HG03280 (cell line): ENCODE results near the gene OR4F6.
"Not testable (repeated sequence)": the region's sequence is repeated elsewhere in the genome, so short reads cannot be mapped to it uniquely, and the experiment has no call there.

ENCODE experiments used
- ATAC-seq: cut with Tn5 transposase; IDR thresholded peaks from one replicate; pipeline ENCODE4 v1.9.1; 2021; ENCODE audit warnings: mild to moderate bottlenecking, moderate library complexity; ENCODE audit not compliant: unreplicated experiment

The OR4F6 gene, protein sequence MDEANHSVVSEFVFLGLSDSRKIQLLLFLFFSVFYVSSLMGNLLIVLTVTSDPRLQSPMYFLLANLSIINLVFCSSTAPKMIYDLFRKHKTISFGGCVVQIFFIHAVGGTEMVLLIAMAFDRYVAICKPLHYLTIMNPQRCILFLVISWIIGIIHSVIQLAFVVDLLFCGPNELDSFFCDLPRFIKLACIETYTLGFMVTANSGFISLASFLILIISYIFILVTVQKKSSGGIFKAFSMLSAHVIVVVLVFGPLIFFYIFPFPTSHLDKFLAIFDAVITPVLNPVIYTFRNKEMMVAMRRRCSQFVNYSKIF

DNA sequence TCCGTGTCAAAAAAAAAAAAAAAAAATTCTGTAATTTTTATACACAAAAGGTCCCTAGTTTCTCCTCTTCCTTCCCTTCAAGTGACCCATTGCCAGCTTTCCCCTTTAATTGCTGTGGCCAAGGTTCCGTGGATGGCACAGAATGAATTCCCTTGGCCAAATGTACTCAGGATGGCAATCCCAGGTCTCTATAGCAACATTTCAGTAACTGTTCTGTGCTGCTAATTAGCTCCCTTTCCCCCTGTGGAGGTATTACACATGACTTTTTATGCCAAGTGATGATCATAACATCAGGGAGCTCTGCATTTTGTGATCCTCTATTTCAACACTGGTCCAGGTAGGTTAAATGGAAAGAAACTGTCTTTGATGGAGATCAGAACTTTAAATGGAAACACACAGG lies at the start of gene OR4F6:
TSS of gene OR4F6 (plus strand) at position 301 of the 400 bp plus-strand sequence. CDS start 2,211 bp downstream, outside the sequence.
- ATAC-seq: no peak

DNA sequence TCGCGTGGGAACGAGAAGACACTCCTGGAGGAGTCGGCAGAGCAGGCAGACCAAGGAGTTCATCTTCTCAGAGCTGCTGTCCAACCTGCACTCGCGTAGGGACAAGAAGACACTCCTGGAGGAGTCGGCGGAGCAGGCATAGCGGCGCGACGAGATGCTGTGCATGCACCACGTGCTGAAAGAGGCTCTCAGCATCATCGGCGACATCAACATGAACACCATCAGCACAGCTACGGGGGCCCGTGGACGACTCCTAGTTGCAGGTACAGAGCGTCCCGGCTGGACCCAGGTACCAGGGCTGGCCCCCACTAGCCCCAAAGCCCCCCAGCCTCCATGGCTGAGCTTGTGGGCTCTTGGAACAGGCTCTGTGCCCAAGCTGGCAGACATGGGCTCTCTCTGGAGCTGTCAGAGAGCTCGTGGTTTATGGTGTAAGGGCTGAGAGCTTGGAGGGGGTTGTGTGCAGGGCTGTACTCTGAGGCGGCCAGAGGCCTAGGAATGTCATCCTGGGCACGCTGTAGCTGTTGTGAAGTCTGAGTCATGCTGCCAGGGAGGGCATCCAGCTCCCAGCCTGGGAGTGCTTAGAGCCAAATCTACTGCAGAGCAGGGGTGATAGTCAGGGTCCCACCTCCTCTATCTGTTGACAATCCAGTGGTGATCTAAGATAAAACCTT lies 38.5 kb upstream of the OR4F6 start:
- ATAC-seq: not testable (repeated sequence)

DNA sequence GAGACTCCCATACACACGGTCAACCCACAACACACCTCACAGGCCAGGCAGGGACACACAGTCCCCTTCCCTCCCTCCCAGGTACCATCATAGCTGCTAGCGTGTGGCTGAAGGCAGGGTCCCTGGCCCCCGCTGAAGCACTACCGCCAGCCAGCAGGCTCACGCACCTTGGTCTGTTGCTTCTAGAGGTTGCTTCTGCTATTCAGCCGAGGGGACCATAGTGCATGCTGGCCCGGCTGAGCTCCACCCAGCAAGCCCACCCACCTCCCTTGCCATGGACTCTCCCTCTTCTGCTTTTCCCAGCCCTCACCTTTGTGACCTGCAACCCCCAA lies 38.0 kb upstream of the OR4F6 start:
- ATAC-seq: not testable (repeated sequence)

DNA sequence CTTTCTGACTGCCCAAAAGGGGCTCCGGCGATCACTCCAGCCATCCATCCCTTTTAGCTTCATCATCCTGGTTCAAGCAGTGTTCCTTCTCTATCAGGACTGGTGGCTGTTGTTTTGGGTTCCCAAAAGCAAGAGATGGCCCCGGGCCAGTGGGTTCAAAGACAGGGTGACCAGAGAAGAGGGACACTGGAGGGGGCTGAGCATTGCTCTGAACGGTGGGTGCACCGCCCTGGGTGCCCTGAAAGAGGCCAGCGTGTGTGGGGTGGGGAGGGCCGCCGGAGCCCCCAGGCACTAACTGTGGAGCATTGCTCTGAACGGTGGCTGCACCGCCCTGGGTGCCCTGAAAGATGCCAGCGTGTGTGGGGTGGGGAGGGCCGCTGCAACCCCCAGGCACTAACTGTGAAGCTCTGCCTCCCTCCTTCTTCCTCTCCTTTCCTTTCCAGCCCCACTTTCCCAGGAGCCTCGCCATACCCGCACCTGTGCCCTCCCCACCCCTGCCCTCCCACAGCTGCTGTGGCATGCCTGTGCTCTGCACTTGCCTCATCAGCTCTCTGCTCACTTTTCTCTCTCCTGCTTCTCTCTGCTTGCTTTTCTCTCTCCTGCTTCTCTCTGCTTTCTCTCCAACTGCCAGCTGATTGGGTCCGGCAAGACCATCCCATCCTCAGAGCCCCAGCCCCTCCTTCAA lies 37.4 kb upstream of the OR4F6 start:
- no peak for ATAC-seq

DNA sequence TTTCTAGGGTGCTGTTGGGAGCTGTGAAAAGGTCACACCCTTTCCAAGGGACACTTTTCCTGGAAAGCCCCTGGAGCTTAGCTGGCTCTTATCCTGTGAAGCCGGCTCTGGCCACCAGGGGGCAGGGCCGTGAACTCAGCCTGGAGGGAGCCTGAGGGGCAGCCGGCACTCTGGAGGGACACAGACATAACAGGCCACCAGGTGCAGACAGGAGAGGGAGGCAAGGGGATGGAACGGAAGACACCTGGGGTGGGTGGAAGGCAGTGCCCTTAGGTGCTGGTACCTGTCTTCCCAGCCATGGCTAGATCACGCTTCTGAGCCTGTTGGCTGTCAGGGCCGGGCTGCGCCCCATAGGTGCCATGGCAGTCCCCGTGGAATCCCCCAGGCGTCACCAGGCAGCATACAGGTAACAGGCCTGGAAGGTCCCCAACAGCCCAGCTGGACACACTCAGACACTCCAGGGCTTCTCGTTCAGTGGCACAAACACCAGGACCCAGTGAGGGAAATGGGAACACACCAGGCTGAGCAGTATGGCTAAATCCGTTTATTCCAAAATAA lies 36.1 kb upstream of the OR4F6 start:
- ATAC-seq: not testable (repeated sequence)

DNA sequence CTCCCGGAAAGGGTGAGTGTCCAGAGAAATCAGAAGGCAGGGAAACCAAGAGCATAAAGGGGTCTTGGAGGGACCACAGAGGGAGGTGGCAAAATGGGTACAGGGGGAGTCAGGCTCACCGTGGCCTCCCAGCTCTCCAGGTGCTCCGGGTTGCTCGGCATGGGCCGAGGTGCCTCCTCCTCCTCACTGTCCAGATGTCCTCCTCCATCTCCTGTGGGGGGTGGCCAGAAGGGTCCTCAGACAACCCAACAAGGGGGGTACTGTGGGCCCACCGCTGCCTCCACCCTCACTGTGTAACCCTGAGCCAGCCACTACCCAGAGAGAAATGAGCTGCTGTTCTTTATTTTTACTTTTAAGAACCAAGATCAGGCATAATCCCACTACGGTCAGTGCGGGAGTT lies 30.4 kb upstream of the OR4F6 start:
- ATAC-seq: no peak

DNA sequence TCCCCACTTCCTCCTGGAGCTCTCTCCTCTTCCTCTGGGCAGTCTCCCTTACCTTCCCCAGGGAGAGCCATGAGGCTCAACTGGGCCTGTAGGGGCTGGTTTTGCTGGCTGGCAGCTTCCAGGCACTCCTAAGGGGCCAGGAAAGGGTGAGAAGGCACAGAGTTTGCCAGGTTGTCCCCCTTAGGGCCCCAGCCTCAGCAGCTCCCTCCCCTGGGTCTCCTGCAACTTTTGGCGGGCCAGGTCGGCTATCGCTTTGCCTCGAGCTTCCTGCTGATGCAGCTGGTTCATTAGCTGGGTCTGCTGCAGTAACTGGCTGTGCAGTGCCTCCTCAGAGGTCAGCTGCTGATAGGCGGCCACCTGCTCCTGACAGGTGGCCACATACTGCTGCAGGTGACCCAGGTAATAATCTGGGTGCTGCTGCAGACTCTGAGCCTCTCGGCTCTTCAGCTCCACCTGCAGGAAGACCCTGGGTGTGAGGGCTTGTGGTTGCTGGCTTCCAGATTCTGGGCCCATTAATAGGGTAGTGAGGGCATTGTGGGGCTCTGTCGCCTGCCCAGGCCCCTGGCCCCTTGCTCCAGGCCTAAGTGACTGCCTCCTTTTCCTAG lies 29.7 kb upstream of the OR4F6 start:
- ATAC-seq: no peak

DNA sequence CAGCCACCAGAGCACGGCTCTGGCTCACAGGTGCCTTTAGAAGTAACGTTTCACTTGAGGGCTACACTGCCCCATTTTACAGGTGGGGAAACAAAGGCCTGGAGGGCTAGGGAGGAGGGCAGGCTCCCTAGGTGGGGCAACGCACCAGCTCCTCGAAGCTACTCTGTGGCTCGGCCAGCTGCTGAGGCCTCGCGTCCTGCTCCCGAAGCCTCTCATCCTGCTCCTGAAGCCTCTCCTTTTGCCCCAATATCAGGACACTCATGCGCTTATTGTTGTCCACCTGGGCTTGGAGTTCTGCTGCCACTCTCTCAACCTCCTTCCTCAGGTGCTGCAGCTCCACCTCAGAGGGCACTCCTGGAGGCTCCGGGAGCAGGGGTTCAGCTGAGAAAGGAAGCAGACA lies 28.2 kb upstream of the OR4F6 start:
- ATAC-seq: no peak

DNA sequence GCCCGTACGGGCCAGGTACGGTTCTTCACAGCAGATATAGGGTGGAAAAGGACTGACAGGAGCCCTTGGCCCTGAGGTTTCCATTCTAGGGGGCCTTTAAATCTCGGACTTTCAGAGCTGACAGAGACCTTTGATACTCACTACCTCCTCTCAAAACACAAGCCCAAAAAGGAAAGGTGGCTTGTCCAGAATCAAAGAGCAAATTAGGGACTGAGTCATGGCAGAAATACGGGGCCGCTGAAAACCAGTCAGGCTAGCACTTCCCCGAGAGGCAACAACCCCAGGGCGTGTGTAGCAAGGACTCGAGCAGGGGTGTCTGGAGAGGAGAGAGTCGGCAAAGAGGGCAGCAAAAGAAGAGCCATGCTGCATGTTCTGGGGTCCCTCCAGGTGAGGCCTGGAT lies 24.7 kb upstream of the OR4F6 start:
- ATAC-seq: not testable (repeated sequence)

DNA sequence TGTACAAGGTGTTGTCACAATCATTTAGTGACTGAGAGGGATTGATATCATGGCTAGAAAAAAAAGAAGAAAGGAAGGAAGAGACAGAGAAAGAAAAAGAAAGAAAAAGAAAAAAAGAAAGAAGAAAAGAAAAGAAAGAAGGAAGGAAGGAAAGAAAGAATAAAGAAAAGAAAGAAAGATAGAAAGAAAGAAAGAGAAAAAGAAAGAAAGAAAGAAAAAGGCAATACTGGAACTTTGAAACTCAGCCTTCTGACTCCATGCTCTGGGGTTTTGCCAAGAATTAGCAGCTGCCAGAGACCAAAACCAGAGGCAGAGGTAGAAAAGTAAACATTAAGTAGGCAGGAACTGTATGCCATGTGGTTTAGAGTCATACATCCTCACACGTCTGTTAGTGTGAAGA lies 23.1 kb upstream of the OR4F6 start:
- not testable (repeated sequence) for ATAC-seq

DNA sequence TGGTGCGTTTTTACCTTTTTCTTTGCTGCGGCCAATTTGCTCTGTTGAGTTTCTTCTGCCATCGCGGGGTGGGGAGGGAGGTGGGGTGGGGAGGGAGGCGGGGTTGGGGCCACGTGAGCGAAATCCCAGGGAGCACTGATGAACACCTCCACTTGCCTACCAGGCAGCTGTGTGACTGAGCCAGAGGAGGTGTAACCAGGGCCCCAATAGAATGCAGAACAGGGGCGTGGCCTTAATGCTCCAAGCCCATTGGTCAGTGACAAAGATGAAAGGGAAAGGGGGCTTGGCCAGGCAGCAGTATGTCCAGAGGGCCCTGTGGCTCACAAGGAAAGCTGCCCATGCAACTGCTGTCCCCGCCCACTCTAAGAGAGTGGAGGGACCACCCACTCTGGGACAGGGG lies 21.4 kb upstream of the OR4F6 start:
- no peak for ATAC-seq

DNA sequence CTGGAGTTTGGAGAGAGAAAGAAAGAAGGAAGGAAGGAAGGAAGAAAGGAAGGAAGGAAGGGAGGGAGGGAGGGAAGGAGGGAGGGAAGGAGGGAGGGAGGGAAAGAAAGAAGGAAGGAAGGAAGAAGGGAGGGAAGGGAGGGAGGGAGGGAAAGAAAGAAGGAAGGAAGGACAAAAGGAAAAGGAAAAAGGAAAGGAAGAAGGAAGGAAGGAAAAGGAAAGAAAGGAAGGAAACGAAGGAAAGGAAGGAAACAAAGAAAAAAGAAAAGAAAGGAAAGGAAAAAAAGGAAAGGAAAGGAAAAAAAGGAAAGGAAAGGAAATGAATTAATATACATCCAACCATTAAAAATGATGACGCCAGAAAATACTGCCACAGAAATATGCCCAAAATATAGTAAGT lies 18.7 kb upstream of the OR4F6 start:
- no peak for ATAC-seq

DNA sequence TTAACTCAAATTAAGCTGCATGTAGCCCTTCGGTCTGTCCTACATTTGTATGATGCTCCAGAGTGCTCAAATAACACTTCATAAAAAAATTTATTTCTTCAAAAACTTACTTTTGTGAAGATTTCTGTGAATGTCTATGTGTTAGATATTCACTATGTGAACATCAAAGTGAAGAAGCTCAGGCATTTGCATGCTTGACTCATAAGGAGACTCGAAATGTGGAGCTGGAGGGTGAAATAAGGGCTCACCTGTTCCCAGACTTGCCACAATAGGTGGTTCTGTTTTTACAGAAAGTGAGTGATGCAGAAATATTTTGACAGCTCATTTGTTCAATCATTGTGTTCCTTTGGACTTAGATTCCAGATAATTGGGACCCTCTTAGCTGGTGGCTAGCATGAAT lies 16.9 kb upstream of the OR4F6 start:
- ATAC-seq: not testable (repeated sequence)

DNA sequence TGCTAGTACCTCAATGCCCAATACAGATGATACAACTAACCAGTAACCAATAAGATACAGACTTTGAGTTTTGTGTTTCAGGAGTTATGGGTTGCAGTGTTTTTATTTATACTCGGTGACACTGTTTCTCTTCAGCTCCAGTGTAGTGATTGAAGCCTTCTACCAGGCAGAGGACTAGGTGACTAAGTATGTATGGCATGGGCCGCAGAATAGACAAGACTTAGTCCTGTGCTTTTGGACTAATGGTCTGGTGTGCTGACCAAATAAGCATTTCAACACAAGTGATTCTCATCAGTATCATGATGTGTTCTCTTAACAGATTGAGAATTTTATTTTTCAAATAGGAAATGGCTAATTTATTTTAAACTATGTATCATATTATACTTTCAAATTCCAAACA lies 15.3 kb upstream of the OR4F6 start:
- ATAC-seq: not testable (repeated sequence)

DNA sequence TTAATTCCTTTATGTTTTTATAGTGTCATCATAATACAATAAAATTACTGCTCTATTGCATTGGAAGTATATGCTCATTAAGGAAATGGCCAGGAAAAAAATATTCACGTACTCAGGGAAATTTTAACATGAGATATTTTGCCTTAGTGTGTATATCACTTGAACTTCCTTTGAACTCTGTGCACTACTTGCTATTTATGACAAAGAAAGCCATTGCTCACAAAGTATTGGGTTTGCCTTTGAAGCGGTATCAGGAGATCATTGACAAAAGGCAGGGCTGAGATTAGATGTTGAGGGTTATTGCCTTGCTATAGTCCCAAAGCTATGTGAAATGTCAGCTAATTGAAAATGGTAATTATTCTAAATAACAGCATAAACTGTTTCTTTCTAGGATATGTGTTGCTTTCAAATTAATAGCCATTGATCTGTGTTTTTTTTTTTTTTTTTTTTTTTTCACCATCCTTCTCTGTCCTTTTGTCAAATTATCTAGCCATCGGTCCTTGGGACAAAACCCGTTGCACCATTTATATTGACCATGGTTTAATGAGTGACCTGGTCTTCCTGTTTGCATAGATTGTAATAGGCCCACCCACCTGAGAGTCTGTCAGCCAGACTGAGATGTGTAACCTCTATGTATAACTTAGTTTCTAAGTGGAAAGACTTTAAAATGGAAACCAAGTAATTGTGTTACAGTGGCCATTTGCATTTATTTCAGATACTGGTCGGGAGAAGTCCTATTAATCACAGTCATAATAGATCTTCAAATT lies 14.6 kb upstream of the OR4F6 start:
- ATAC-seq: not testable (repeated sequence)

DNA sequence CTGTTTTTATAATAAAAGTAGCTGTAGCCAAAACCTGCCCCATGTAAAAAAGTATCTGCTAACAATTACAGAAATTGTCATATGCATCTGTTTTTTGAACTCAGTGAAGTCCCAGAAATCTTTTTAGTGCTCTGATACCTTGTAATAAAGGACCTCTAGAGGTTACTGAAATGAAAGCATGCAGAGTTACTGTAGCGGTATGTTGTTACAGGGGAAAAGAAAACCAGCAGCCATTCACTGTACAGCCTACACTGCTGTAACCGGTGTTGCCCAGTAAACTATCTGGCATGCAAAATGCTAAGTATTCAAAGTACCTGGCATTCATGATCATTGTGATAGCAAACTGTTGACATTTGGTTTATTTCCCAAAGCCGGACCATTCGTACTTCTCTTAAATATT lies 12.6 kb upstream of the OR4F6 start:
- ATAC-seq: not testable (repeated sequence)

DNA sequence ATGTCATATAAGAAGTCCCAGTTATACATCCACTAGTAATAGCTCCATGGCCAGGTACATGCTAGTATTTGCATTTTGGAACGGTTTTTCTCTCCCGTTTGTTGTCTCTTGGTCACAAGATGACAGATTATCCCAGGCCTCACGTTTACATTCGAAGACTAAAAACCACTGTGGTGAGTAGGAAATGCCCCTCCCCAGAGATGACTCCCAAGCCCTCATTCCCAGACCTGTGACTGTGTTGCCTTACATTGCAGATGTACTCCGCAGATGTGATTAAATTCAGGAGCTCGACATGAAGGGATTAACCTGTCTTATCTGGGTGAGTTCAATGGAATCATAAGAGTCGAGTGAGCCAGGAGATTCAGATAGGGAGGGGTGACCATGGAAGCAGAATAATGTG lies 9.3 kb upstream of the OR4F6 start:
- not testable (repeated sequence) for ATAC-seq

DNA sequence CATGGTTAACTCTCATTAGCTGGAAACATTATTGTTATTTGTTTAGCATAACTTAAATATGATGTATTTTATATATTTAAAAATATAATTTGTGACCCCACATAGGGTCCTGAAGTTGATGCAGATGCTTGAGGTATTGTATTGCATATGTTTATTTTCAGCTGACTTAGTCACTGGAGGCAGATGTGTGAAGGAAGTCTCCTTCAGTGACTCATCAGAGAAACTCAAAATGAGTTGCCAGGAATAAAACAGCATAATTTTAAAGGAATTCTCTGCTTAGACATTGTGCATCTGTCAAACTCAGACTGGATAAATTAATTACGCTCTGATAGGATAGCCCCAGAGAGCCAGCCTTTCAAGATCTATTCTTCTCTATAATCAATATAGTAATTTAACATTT lies 7.9 kb upstream of the OR4F6 start:
- ATAC-seq: no peak

DNA sequence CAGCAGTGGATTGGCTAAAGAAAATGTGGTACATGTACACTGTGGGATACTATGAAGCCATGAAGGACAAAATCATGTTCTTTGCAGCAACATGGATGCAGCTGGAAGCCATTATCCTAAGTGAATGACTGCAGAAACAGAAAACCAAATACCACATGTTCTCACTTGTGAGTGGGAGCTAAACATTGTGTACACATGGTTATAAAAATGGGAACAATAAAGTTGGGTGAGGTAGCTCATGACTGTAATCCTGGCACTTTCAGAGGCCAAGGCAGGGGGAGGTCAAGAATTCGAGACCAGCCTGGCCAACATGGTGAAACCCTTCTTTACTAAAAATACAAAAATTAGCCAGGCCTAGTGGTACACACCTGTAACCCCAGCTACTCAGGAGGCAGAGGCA lies 3.6 kb upstream of the OR4F6 start:
- ATAC-seq: no peak

DNA sequence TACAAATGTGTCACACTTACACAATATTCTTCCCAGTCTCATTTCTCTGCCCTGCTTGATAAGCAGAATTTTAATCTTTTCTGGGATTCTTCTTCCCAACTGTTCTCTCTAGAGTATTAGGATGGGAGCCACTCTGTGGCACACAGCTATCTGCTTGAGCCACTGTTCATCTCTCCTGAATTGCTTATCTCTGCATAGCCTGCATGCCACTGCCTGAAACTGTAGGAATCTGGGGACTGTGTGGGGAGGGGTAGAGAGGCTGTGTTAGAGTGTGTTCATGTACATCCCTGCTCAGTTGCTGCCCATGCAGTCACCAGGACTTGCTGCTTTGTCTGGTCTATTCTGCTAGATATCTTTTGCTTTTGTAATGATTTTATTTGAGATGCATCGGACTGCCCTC lies 2.3 kb upstream of the OR4F6 start:
- ATAC-seq: no peak

DNA sequence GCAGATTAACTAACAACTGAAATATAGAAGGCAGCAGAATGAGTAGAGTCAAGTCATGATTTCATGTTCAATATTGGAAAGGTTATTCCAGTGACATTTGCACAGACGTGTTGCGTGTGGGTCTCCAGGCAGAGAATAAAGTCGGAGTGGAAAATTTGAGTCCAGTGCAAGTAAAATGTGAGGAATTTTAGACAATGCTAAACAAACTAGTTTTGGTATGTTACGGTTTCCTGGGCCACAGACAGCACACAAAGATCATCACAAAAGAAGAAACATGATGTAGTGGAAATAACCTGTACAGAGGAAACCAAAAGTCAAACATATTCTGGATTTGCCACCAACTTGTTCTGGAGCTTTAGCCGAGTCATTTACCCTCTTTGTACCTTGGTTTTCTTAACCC lies 367 bp downstream of the OR4F6 start:
- no peak for ATAC-seq
